H1 (cell line): ENCODE data around the gene L3MBTL4. TPM values are rescaled to one million over a fixed set of nuclear protein-coding genes. Genes with fewer than 3 reads are reported as not detected.
A peak's percentile ranks its signal among the peaks of the same experiment; 100 is the strongest.

Experiments used
- CTCF ChIA-PET: fragments of 300-600 bp; sonication (Branson Sonifier 250); formaldehyde crosslinking; loops from one replicate; lab custom pipeline; 2021; ENCODE audit not compliant: partially characterized antibody; lab: Charles Lee
- POLR2A ChIA-PET: fragments of 300-600 bp; sonication (Branson Sonifier 250); formaldehyde crosslinking; loops from one replicate; lab custom pipeline; 2021; ENCODE audit warnings: inconsistent platforms; ENCODE audit not compliant: partially characterized antibody; lab: Charles Lee
- DNase-seq, 2 experiments: peaks; one replicate each; pipeline versions ENCODE4 v3.0.0 to v3.0.0-alpha.2; 2010 to 2022; ENCODE audit warnings: low spot score in 2 of 2, low read depth in 1 of 2, mixed read lengths in 1 of 2
- FAIRE-seq: peaks from 2 replicates; lab custom pipeline; 2011; peaks lifted over from hg19 to GRCh38; lab: Jason Lieb, UNC
- H2AFZ ChIP-seq: 2 replicates; pipeline ENCODE4 v1.8.1; 2012; ENCODE audit warnings: low read length, inconsistent platforms
- H2AK5ac ChIP-seq: 2 replicates; pipeline ENCODE4 v1.6.1; 2013; ENCODE audit warnings: low read depth, low read length
- H2BK120ac ChIP-seq: replicated peaks from 2 replicates; pipeline ENCODE3; 2013; ENCODE audit warnings: low read depth, low read length, inconsistent platforms
- H2BK12ac ChIP-seq: 2 replicates; pipeline ENCODE4 v1.6.1; 2013; ENCODE audit warnings: low read depth, low read length
- H2BK15ac ChIP-seq: 2 replicates; pipeline ENCODE4 v1.6.1; 2013; ENCODE audit warnings: low read length
- H2BK20ac ChIP-seq: 2 replicates; pipeline ENCODE4 v1.6.1; 2013; ENCODE audit warnings: low read length
- H2BK5ac ChIP-seq: 2 replicates; pipeline ENCODE4 v1.6.1; 2013; ENCODE audit warnings: low read depth, low read length
- H3K14ac ChIP-seq: 2 replicates; pipeline ENCODE4 v1.6.1; 2013; ENCODE audit warnings: inconsistent platforms; ENCODE audit not compliant: insufficient read length
- H3K18ac ChIP-seq: 2 replicates; pipeline ENCODE4 v1.6.1; 2013; ENCODE audit warnings: low read length; ENCODE audit errors: extremely low read depth
- H3K23ac ChIP-seq: 2 replicates; pipeline ENCODE4 v1.6.1; 2013; ENCODE audit warnings: inconsistent platforms; ENCODE audit not compliant: insufficient read length
- H3K23me2 ChIP-seq: 2 replicates; pipeline ENCODE4 v1.6.1; 2013; ENCODE audit warnings: low read depth, low read length
- H3K27ac ChIP-seq: 2 replicates; pipeline ENCODE4 v1.6.1; 2011; ENCODE audit warnings: low read depth, low read length, inconsistent platforms
- H3K27me3 ChIP-seq, 4 experiments: replicated peaks in 1 of 4; 1 replicate in 1 of 4; 2 replicates in 3 of 4; pipeline versions ENCODE4 v1.6.1 to v1.8.1; 2011 to 2013; ENCODE audit warnings: low read length in 3 of 4, mild to moderate bottlenecking in 3 of 4, inconsistent platforms in 2 of 4, mixed read lengths in 2 of 4, moderate library complexity in 1 of 4; ENCODE audit not compliant: control insufficient read depth in 3 of 4, insufficient read depth in 3 of 4; ENCODE audit errors: extremely low read depth in 1 of 4
- H3K36me3 ChIP-seq, 4 experiments: 2 replicates each; pipeline versions ENCODE4 v1.6.1 to v1.8.1; 2011 to 2013; ENCODE audit warnings: mild to moderate bottlenecking in 4 of 4, low read length in 3 of 4, moderate library complexity in 2 of 4, control low read depth in 1 of 4, inconsistent platforms in 1 of 4; ENCODE audit not compliant: insufficient read depth in 4 of 4, control insufficient read depth in 2 of 4
- H3K4ac ChIP-seq: replicated peaks from 2 replicates; pipeline ENCODE3; 2013; ENCODE audit warnings: low read length, low read depth, mixed read lengths, inconsistent platforms; ENCODE audit not compliant: insufficient read length
- H3K4me1 ChIP-seq, 4 experiments: replicated peaks in 1 of 4; 1 replicate in 1 of 4; 2 replicates in 3 of 4; pipeline versions ENCODE4 v1.6.1 to v1.8.1; 2011 to 2013; ENCODE audit warnings: low read length in 3 of 4, inconsistent platforms in 2 of 4, mixed read lengths in 1 of 4; ENCODE audit not compliant: insufficient read depth in 4 of 4, control insufficient read depth in 3 of 4
- H3K4me2 ChIP-seq, 2 experiments: 2 replicates each; pipeline versions ENCODE4 v1.6.1 to v1.8.1; 2011 to 2013; ENCODE audit warnings: low read depth in 2 of 2, low read length in 2 of 2, control low read depth in 1 of 2, inconsistent platforms in 1 of 2, mild to moderate bottlenecking in 1 of 2; ENCODE audit not compliant: insufficient read depth in 1 of 2
- H3K4me3 ChIP-seq, 4 experiments: fragments of 200-600, 300-600 bp in 1 of 4; sonication (generic), shearing (Covaris generic), sonication (Bioruptor Twin) in 1 of 4; 2 replicates each; pipeline versions ENCODE4 v1.5.1 to v1.8.1; 2011 to 2016; ENCODE audit warnings: low read length in 4 of 4, low read depth in 3 of 4, control low read depth in 2 of 4, inconsistent platforms in 2 of 4, mild to moderate bottlenecking in 2 of 4, mixed read lengths in 1 of 4, moderate library complexity in 1 of 4; ENCODE audit not compliant: insufficient read depth in 2 of 4; ENCODE audit errors: extremely low read depth in 1 of 4
- H3K56ac ChIP-seq: replicated peaks from 2 replicates; pipeline ENCODE3; 2013; ENCODE audit warnings: low read depth, mild to moderate bottlenecking, mixed read lengths, low read length, inconsistent platforms; ENCODE audit not compliant: insufficient read length
- H3K79me1 ChIP-seq: 2 replicates; pipeline ENCODE4 v1.6.1; 2013; ENCODE audit warnings: low read depth, low read length, control low read depth
- H3K79me2 ChIP-seq, 2 experiments: 2 replicates each; pipeline versions ENCODE4 v1.6.1 to v1.8.1; 2012 to 2013; ENCODE audit warnings: low read length in 2 of 2, mild to moderate bottlenecking in 2 of 2, inconsistent platforms in 1 of 2; ENCODE audit not compliant: insufficient read depth in 2 of 2, control insufficient read depth in 1 of 2
- H3K9ac ChIP-seq, 4 experiments: replicated peaks in 1 of 4; 1 replicate in 1 of 4; 2 replicates in 3 of 4; pipeline versions ENCODE4 v1.6.1 to v1.8.1; 2011 to 2013; ENCODE audit warnings: low read depth in 3 of 4, low read length in 3 of 4, control low read depth in 2 of 4, mild to moderate bottlenecking in 2 of 4, moderate library complexity in 2 of 4, inconsistent platforms in 1 of 4; ENCODE audit errors: extremely low read depth in 1 of 4
- H3K9me3 ChIP-seq, 2 experiments: 2 replicates each; pipeline versions ENCODE4 v1.6.1 to v1.8.1; 2012 to 2013; ENCODE audit warnings: mild to moderate bottlenecking in 2 of 2, moderate library complexity in 2 of 2, control low read depth in 1 of 2, inconsistent platforms in 1 of 2, low read depth in 1 of 2, low read length in 1 of 2, mixed read lengths in 1 of 2; ENCODE audit not compliant: insufficient read depth in 2 of 2
- H4K20me1 ChIP-seq, 2 experiments: replicated peaks in 1 of 2; 2 replicates each; pipeline versions ENCODE3 to v1.8.1; 2011 to 2013; ENCODE audit warnings: inconsistent platforms in 2 of 2, low read length in 2 of 2, mild to moderate bottlenecking in 1 of 2; ENCODE audit not compliant: insufficient read depth in 2 of 2, control insufficient read depth in 1 of 2
- H4K5ac ChIP-seq: 2 replicates; pipeline ENCODE4 v1.6.1; 2013; ENCODE audit warnings: low read length, low read depth, mixed read lengths, inconsistent platforms; ENCODE audit not compliant: insufficient read length
- H4K8ac ChIP-seq: 2 replicates; pipeline ENCODE4 v1.8.0; 2013; ENCODE audit warnings: mild to moderate bottlenecking, moderate library complexity, low read length, inconsistent platforms; ENCODE audit not compliant: insufficient read depth; ENCODE audit errors: extremely low read depth
- H4K91ac ChIP-seq: replicated peaks from 2 replicates; pipeline ENCODE3; 2013; ENCODE audit warnings: low read length, mixed read lengths, inconsistent platforms; ENCODE audit not compliant: insufficient read length
- CHD1 ChIP-seq: IDR thresholded peaks from 2 replicates; pipeline ENCODE4 v1.6.1; 2012; ENCODE audit warnings: low read depth, low read length, improper control_type of control experiment
- GABPA ChIP-seq: IDR thresholded peaks from 2 replicates; pipeline ENCODE4 v1.6.1; 2011; ENCODE audit warnings: mild to moderate bottlenecking, low read length, moderate library complexity, borderline replicate concordance; ENCODE audit not compliant: insufficient read depth
- SIX5 ChIP-seq: IDR thresholded peaks from 2 replicates; pipeline ENCODE4 v1.6.1; 2011; ENCODE audit warnings: mild to moderate bottlenecking, low read depth, low read length
- YY1 ChIP-seq: IDR thresholded peaks from 2 replicates; pipeline ENCODE4 v1.6.1; 2011; ENCODE audit warnings: low read depth, mild to moderate bottlenecking, low read length
- WGBS, 2 experiments: shearing (Covaris generic) in 1 of 2; methylation state at CpG; one replicate each; pipeline versions ENCODE4 v1.1.6 to v1.1.7; 2013 to 2015; ENCODE audit warnings: low lambda C conversion rate in 2 of 2, mixed read lengths in 2 of 2, inconsistent platforms in 1 of 2, low coverage in 1 of 2, missing lambda C conversion rate in 1 of 2; ENCODE audit not compliant: insufficient replicate concordance in 2 of 2, insufficient coverage in 1 of 2, insufficient read length in 1 of 2; ENCODE audit errors: extremely low coverage in 1 of 2, missing lambda C conversion rate in 1 of 2; 5-methylcytosine and 5-hydroxymethylcytosine counted together
- polyA plus RNA-seq, 7 experiments: library from polyadenylated mRNA; depleted of rRNA in 3 of 7; stranded (reverse) in 5 of 7; unstranded in 2 of 7; fragments of >200 nt in 5 of 7; fragments of 200-250 nt in 2 of 7; gene quantifications; 1 replicate in 5 of 7; 2 replicates in 1 of 7; 4 replicates in 1 of 7; pipeline versions ENCODE4 v1.2.1 to v1.2.3, GENCODE V29; 2011 to 2013; ENCODE audit warnings: missing spikeins in 2 of 7, mixed read lengths in 2 of 7
- total RNA-seq: library from RNA; stranded (reverse); fragmentation: NEBNext Ultra II Directional; extraction: Animal tissue kit (Norgen Biotek cat#: 25700); gene quantifications from 2 replicates; pipeline ENCODE4 v1.2.1, GENCODE V29; 2021

L3MBTL4 gene
- total and polyA plus RNA-seq, 2 of the 8 experiments (the other 6 are each of a cell fraction or from before 2014, with no cell fraction given) = 1.0 to 2.1 TPM

DNA sequence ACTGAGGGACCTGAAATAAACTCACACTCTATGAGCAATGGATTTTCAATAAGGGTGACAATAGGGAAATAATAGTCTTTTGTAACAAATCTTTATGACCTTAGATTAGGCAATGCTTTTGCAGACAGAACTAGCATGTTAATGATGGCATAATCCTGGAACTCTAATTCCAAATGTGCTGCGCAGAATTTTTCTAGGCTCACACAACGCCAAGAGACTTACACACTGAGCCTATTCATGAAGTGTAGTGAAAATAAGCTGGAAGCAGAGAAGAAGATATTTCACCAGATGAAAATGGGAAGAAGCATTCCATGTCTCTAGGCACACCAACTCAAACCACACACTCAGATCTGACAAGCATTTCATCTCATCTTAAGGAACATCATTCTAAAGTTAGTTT lies 178.5 kb downstream of the L3MBTL4 start:
- Histone ChIP-seq H3K79me1 (no peaks in the 10 kb centered on the region), H3K27me3 (no peaks in the 10 kb centered on the region), H2BK20ac (no peak overlapping the region), H4K8ac (no peak overlapping the region), H2BK15ac (no peak overlapping the region), H3K4me3 (no peak overlapping the region), H3K9me3 (no peaks in the 10 kb centered on the region), H3K56ac (no peak overlapping the region), H2AFZ (no peak overlapping the region), H3K27ac (no peak overlapping the region), H2AK5ac (no peak overlapping the region), H3K4me2 (no peak overlapping the region), H3K23ac (no peak overlapping the region), H3K4me1 (peaks cover 0 to 4% (median 0%) of the 10 kb centered on the region in 4 experiments; a peak in 1 of 7 replicates), H2BK120ac (no peak overlapping the region), H3K36me3 (no peaks in the 10 kb centered on the region), H3K9ac (no peak overlapping the region), H2BK12ac (no peak overlapping the region), H3K79me2 (no peaks in the 10 kb centered on the region), H2BK5ac (no peak overlapping the region), H3K18ac (no peak overlapping the region), H4K91ac (no peak overlapping the region), H3K4ac (no peak overlapping the region), H4K20me1 (no peaks in the 10 kb centered on the region), H4K5ac (no peak overlapping the region), H3K14ac (no peak overlapping the region), H3K23me2 (no peaks in the 10 kb centered on the region)
- DNase-seq (no peak), FAIRE-seq (peak; percentile 19)
- CTCF ChIA-PET = interaction anchor here (0.9 kb wide), 1 partner anchor 37 kb away, joined by 3 read pairs; no protein-coding TSS in a partner anchor
- TF ChIP-seq YY1 (no peak), GABPA (no peak), CHD1 (no peak), SIX5 (no peak)
- 98% methylated on average over 2 of the region's 2 CpGs; no CpG with 5 or more reads in 1 of the 2 experiments for WGBS, 2 experiments
- POLR2A ChIA-PET = no interaction called here
